ENCODE measurements around the gene GJA10.

- TF ChIP-seq, protein P1, sequence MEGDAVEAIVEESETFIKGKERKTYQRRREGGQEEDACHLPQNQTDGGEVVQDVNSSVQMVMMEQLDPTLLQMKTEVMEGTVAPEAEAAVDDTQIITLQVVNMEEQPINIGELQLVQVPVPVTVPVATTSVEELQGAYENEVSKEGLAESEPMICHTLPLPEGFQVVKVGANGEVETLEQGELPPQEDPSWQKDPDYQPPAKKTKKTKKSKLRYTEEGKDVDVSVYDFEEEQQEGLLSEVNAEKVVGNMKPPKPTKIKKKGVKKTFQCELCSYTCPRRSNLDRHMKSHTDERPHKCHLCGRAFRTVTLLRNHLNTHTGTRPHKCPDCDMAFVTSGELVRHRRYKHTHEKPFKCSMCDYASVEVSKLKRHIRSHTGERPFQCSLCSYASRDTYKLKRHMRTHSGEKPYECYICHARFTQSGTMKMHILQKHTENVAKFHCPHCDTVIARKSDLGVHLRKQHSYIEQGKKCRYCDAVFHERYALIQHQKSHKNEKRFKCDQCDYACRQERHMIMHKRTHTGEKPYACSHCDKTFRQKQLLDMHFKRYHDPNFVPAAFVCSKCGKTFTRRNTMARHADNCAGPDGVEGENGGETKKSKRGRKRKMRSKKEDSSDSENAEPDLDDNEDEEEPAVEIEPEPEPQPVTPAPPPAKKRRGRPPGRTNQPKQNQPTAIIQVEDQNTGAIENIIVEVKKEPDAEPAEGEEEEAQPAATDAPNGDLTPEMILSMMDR (IDR thresholded peaks at IDR 0.05; ENCODE audit: low read depth, low read length, poor library complexity, severe bottlenecking), result no peak
- no peak for TF ChIP-seq EZH2phosphoT487 (IDR thresholded peaks at IDR 0.05; ENCODE audit: borderline replicate concordance, low read length)
These were observed 22.1 kb downstream of the GJA10 start for GRCh38 chr6:89916136-89916920.
